SK-N-SH treated with all-trans-retinoic acid at 6 μM for 48 hours (cell line): ENCODE data around the gene SLC7A5.
"Not testable (repeated sequence)": the region's sequence is repeated elsewhere in the genome, so short reads cannot be mapped to it uniquely, and the experiment has no call there.

Experiments used
- ATAC-seq: fragments of 200-7000 bp; cut with Tn5 transposase; 3 replicates; pipeline ENCODE4 v1.9.1; 2020; ENCODE audit warnings: mild to moderate bottlenecking, moderate library complexity
- BACH2 ChIP-seq: fragments of 250-450 bp; sonication (Bioruptor Pico); IDR thresholded peaks from 2 replicates; pipeline ENCODE4 v1.9.0; 2021; ENCODE audit warnings: mild to moderate bottlenecking, borderline replicate concordance
- ESRRG ChIP-seq: fragments of 250-450 bp; sonication (Bioruptor Pico); IDR thresholded peaks from 2 replicates; pipeline ENCODE4 v1.6.1; 2021; ENCODE audit warnings: mild to moderate bottlenecking
- ISL1 ChIP-seq: fragments of 250-450 bp; sonication (Bioruptor Pico); IDR thresholded peaks from 2 replicates; pipeline ENCODE4 v2.1.2; 2022; ENCODE audit warnings: mild to moderate bottlenecking, moderate library complexity
- OSR1 ChIP-seq: fragments of 250-450 bp; sonication (Bioruptor Pico); IDR thresholded peaks from 2 replicates; pipeline ENCODE4 v1.8.0; 2022; ENCODE audit warnings: moderate library complexity, mild to moderate bottlenecking, inconsistent platforms
- PPARA ChIP-seq: fragments of 250-450 bp; sonication (Bioruptor Pico); IDR thresholded peaks from 2 replicates; pipeline ENCODE4 v1.5.0; 2020; ENCODE audit warnings: mild to moderate bottlenecking, borderline replicate concordance
- RARB ChIP-seq: fragments of 250-450 bp; sonication (Bioruptor Pico); IDR thresholded peaks from 2 replicates; pipeline ENCODE4 v1.8.0; 2021; ENCODE audit warnings: mild to moderate bottlenecking, moderate library complexity
- SNAI2 ChIP-seq: fragments of 250-450 bp; sonication (Bioruptor Pico); IDR thresholded peaks from 2 replicates; pipeline ENCODE4 v1.5.0; 2020; ENCODE audit warnings: mild to moderate bottlenecking, moderate library complexity
- TCF4 ChIP-seq: fragments of 250-450 bp; sonication (Bioruptor Pico); IDR thresholded peaks from 2 replicates; pipeline ENCODE4 v1.8.0; 2021; ENCODE audit warnings: mild to moderate bottlenecking, moderate library complexity, borderline replicate concordance
- TSHZ2 ChIP-seq: fragments of 250-450 bp; sonication (Bioruptor Pico); IDR thresholded peaks from 2 replicates; pipeline ENCODE4 v1.5.0; 2020; ENCODE audit warnings: mild to moderate bottlenecking, moderate library complexity
- ZC3H10 ChIP-seq: fragments of 250-450 bp; sonication (Bioruptor Pico); IDR thresholded peaks from 2 replicates; pipeline ENCODE4 v1.5.1; 2021; ENCODE audit warnings: mild to moderate bottlenecking, moderate library complexity
- ZFP3 ChIP-seq: fragments of 250-450 bp; sonication (Bioruptor Pico); IDR thresholded peaks from 2 replicates; pipeline ENCODE4 v1.5.0; 2020; ENCODE audit warnings: mild to moderate bottlenecking, moderate library complexity
- ZNF565 ChIP-seq: fragments of 450-650 bp; formaldehyde crosslinking; conservative IDR thresholded peaks from 2 replicates; pipeline ENCODE4 v1.5.0; 2020; ENCODE audit warnings: low read depth, mild to moderate bottlenecking, moderate library complexity
- ZNF70 ChIP-seq: fragments of 450-650 bp; formaldehyde crosslinking; IDR thresholded peaks from 2 replicates; pipeline ENCODE4 v1.5.0; 2020; ENCODE audit warnings: mild to moderate bottlenecking, moderate library complexity
- ZNF8 ChIP-seq: fragments of 450-650 bp; formaldehyde crosslinking; IDR thresholded peaks from 2 replicates; pipeline ENCODE4 v1.5.0; 2020; ENCODE audit warnings: mild to moderate bottlenecking, moderate library complexity
- TF ChIP-seq, protein P1 (sequence below): fragments of 250-450 bp; sonication (Bioruptor Pico); IDR thresholded peaks from 2 replicates; pipeline ENCODE4 v1.8.0; 2021; ENCODE audit warnings: low read depth, mild to moderate bottlenecking, moderate library complexity, borderline replicate concordance
- TF ChIP-seq, protein P2 (sequence below): fragments of 250-450 bp; sonication (Bioruptor Pico); IDR thresholded peaks from 2 replicates; pipeline ENCODE4 v1.8.0; 2020; ENCODE audit warnings: mild to moderate bottlenecking, moderate library complexity, borderline replicate concordance
- TF ChIP-seq, protein P3 (sequence below): fragments of 250-450 bp; sonication (Bioruptor Pico); IDR thresholded peaks from 2 replicates; pipeline ENCODE4 v1.5.1; 2021; ENCODE audit warnings: mild to moderate bottlenecking, moderate library complexity

SLC7A5 gene

GRCh38 chr16:87789437-87790291 lies 79.6 kb downstream of the SLC7A5 start:
- peak; percentile 45; the same call in 2 of the 3 replicates for ATAC-seq
- no peak for TF ChIP-seq OSR1 (CRISPR knock-in tag)
- TF ChIP-seq TSHZ2 (CRISPR knock-in tag), result no peak
- no peak for TF ChIP-seq ZNF70 (CRISPR knock-in tag)
- TF ChIP-seq ZC3H10 (CRISPR knock-in tag), result no peak
- TF ChIP-seq PPARA (CRISPR knock-in tag), result no peak
- no peak for TF ChIP-seq ZFP3
- no peak for TF ChIP-seq BACH2 (CRISPR knock-in tag)
- no peak for TF ChIP-seq ISL1 (CRISPR knock-in tag)
- no peak for TF ChIP-seq ESRRG
- TF ChIP-seq, protein P1, sequence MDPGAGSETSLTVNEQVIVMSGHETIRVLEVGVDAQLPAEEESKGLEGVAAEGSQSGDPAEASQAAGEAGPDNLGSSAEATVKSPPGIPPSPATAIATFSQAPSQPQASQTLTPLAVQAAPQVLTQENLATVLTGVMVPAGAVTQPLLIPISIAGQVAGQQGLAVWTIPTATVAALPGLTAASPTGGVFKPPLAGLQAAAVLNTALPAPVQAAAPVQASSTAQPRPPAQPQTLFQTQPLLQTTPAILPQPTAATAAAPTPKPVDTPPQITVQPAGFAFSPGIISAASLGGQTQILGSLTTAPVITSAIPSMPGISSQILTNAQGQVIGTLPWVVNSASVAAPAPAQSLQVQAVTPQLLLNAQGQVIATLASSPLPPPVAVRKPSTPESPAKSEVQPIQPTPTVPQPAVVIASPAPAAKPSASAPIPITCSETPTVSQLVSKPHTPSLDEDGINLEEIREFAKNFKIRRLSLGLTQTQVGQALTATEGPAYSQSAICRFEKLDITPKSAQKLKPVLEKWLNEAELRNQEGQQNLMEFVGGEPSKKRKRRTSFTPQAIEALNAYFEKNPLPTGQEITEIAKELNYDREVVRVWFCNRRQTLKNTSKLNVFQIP (CRISPR knock-in tag), result no peak
- no peak for TF ChIP-seq SNAI2 (CRISPR knock-in tag)

DNA sequence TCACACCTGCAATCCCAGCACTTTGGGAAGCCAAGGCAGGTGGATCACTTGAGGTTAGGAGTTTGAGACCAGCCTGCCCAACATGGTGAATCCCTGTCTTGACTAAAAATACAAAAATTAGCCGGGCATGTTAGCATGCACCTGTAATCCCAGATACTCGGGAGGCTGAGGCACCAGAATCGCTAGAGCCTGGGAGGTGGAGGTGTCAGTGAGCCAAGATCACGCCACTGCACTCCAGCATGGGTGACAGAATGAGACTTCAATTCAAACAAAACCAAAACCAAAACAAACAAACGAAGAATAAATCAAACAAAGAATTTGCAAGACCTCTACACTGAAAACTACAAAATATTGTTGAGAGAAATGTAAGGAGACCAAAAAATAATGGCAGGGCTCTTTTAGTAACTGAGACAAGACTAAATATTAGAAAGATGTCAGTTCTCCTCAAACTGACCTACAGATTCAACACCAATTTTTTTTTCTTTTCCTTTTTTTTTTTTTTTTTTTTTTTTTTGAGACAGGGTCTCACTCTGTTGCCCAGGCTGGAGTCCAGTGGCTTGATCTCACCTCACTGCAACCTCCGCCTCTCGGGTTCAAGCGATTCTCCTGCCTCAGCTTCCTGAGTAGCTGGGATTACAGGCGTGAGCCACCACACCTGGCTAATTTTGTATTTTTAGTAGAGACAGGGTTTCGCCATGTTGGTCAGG lies 80.4 kb downstream of the SLC7A5 start:
- ATAC-seq, result not testable (repeated sequence)

DNA sequence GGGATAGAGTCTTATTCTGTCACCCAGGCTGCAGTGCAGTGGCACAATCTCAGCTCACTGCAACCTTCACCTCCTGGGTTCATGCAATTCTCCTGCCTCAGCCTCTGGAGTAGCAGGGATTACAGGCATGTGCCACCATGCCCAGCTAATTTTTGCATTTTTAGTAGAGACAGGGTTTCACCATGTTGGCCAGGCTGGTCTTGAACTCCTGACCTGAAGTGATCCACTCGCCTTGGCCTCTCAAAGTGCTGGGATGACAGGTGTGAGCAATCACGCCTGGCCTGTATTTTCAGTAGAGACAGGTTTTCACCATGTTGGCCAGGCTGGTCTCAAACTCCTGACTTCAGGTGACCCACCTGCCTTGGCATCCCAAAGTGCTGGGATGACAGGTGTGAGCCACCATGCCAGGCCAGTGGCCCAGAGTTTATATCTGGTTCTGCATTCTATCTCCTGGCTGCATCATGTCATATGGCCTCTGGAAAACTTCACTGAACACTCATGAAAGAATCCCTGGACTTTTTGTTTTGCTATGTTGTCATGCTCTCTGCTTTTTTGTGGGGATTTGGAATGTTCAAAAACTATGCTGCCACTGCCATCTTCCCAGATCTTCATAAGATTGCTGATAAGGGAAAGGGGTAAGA lies 81.7 kb downstream of the SLC7A5 start:
- not testable (repeated sequence) for ATAC-seq

DNA sequence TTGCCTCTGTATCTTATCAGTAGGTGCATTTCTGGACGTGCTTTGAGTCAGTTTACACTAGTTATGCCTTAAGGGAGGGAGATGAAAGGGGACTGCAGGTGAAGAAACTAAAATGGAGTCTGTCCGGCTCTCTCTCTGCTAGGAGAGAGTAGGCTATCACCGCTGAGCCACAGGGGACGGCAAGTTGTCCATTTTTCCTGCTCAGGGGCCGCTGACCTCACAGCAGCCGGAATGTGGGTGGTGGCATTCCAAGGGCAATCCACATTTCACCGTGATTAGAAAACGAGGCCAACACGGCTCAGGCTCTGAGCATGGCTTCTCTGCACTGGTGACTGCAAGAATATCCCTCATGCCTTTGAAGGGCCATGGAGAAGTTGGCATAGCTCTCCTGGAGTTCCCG lies 84.5 kb downstream of the SLC7A5 start:
- TF ChIP-seq, protein P1 (CRISPR knock-in tag), result no peak
- no peak for TF ChIP-seq SNAI2 (CRISPR knock-in tag)
- no peak for TF ChIP-seq ZC3H10 (CRISPR knock-in tag)
- TF ChIP-seq, protein P2, sequence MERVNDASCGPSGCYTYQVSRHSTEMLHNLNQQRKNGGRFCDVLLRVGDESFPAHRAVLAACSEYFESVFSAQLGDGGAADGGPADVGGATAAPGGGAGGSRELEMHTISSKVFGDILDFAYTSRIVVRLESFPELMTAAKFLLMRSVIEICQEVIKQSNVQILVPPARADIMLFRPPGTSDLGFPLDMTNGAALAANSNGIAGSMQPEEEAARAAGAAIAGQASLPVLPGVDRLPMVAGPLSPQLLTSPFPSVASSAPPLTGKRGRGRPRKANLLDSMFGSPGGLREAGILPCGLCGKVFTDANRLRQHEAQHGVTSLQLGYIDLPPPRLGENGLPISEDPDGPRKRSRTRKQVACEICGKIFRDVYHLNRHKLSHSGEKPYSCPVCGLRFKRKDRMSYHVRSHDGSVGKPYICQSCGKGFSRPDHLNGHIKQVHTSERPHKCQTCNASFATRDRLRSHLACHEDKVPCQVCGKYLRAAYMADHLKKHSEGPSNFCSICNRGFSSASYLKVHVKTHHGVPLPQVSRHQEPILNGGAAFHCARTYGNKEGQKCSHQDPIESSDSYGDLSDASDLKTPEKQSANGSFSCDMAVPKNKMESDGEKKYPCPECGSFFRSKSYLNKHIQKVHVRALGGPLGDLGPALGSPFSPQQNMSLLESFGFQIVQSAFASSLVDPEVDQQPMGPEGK (CRISPR knock-in tag), result no peak
- TF ChIP-seq TCF4 (CRISPR knock-in tag), result no peak
- no peak for TF ChIP-seq ZNF70 (CRISPR knock-in tag)
- no peak for TF ChIP-seq RARB
- no peak for TF ChIP-seq OSR1 (CRISPR knock-in tag)
- TF ChIP-seq ZNF8 (CRISPR knock-in tag), result no peak
- TF ChIP-seq, all 23 proteins: peak for 0
- no peak for ATAC-seq

- ATAC-seq, result no peak
- TF ChIP-seq ZNF565 (CRISPR knock-in tag) (no peak), ESRRG (no peak), ZFP3 (no peak)
- TF ChIP-seq, protein P3, sequence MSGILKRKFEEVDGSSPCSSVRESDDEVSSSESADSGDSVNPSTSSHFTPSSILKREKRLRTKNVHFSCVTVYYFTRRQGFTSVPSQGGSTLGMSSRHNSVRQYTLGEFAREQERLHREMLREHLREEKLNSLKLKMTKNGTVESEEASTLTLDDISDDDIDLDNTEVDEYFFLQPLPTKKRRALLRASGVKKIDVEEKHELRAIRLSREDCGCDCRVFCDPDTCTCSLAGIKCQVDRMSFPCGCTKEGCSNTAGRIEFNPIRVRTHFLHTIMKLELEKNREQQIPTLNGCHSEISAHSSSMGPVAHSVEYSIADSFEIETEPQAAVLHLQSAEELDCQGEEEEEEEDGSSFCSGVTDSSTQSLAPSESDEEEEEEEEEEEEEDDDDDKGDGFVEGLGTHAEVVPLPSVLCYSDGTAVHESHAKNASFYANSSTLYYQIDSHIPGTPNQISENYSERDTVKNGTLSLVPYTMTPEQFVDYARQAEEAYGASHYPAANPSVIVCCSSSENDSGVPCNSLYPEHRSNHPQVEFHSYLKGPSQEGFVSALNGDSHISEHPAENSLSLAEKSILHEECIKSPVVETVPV (CRISPR knock-in tag), result no peak
Observed at GRCh38 chr16:87782033-87782432, 87.3 kb downstream of the SLC7A5 start.
